Measurements from ENCODE around the gene TMEM106A. TPM values are rescaled to one million over a fixed set of nuclear protein-coding genes. Genes with fewer than 3 reads are reported as not detected.

Gene TMEM106A
- total and polyA plus RNA-seq, 2 of the 13 experiments (the other 11 are each of a cell fraction or from before 2014, with no cell fraction given), result 16.9 to 35.9 TPM

DNA sequence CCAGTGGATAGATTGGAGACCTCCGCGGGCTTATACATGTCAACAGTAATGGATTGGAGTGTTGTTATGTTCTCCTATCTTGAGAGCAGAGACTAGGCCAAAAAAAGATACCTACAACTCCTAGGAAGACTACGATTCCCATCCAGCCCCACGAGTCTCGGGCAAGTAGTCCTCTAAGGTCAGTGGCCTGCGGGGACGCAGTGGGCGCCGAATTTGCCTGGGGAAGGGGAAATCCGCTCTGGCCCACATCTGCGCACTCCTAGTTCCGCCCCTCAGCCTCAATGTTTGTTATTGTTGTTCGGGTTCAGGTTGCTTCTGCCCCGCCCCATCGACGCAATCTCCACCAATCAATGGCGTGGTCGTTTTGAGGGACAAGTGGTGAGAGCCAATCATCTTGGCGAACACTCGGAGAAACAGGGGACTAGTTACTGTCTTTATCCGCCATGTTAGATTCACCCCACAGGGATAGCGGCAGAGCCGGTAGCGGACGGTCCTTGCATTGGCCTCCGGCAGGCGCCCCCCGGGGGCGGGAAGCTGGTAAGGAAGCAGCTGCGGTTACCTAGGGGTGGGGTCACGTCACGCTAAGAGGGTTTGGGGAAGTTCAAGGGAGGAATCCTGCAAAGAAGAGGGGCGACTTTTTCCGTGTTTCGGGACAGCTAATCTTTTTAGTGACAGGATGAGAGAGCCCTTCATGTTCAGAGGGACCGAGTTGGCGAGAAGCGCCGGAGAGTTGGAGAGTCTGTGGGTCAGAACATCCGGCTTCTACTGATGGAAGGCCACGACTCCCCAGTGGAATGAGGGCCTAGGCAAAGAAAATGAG lies 40.7 kb upstream of the TMEM106A start, which contains the start of gene NBR1 (continued):
- TF ChIP-seq, protein P1, sequence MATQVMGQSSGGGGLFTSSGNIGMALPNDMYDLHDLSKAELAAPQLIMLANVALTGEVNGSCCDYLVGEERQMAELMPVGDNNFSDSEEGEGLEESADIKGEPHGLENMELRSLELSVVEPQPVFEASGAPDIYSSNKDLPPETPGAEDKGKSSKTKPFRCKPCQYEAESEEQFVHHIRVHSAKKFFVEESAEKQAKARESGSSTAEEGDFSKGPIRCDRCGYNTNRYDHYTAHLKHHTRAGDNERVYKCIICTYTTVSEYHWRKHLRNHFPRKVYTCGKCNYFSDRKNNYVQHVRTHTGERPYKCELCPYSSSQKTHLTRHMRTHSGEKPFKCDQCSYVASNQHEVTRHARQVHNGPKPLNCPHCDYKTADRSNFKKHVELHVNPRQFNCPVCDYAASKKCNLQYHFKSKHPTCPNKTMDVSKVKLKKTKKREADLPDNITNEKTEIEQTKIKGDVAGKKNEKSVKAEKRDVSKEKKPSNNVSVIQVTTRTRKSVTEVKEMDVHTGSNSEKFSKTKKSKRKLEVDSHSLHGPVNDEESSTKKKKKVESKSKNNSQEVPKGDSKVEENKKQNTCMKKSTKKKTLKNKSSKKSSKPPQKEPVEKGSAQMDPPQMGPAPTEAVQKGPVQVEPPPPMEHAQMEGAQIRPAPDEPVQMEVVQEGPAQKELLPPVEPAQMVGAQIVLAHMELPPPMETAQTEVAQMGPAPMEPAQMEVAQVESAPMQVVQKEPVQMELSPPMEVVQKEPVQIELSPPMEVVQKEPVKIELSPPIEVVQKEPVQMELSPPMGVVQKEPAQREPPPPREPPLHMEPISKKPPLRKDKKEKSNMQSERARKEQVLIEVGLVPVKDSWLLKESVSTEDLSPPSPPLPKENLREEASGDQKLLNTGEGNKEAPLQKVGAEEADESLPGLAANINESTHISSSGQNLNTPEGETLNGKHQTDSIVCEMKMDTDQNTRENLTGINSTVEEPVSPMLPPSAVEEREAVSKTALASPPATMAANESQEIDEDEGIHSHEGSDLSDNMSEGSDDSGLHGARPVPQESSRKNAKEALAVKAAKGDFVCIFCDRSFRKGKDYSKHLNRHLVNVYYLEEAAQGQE (IDR thresholded peaks at IDR 0.05; ENCODE audit: borderline replicate concordance in 1 of 2, low read depth in 1 of 2, low read length in 2 of 2), result no peak
- TF ChIP-seq ZNF777 (CRISPR knock-in tag; IDR thresholded peaks at IDR 0.05), result no peak
- TF ChIP-seq, protein P2, sequence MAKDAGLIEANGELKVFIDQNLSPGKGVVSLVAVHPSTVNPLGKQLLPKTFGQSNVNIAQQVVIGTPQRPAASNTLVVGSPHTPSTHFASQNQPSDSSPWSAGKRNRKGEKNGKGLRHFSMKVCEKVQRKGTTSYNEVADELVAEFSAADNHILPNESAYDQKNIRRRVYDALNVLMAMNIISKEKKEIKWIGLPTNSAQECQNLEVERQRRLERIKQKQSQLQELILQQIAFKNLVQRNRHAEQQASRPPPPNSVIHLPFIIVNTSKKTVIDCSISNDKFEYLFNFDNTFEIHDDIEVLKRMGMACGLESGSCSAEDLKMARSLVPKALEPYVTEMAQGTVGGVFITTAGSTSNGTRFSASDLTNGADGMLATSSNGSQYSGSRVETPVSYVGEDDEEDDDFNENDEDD (CRISPR knock-in tag; IDR thresholded peaks at IDR 0.05; ENCODE audit: borderline replicate concordance), result peak; percentile 53; the same call in 1 of the 2 replicates
- TF ChIP-seq STAG1 (CRISPR knock-in tag; IDR thresholded peaks at IDR 0.05), result peak; percentile 63
- peak; percentile 60; the same call in 1 of the 3 replicates for TF ChIP-seq MXI1 (IDR thresholded peaks at IDR 0.05; ENCODE audit: borderline replicate concordance, low read depth, low read length)
- peak; percentile 46; the same call in 1 of the 2 replicates for TF ChIP-seq FOXA3 (CRISPR knock-in tag; IDR thresholded peaks at IDR 0.05)
- no peak for TF ChIP-seq BRD4 (CRISPR knock-in tag; IDR thresholded peaks at IDR 0.05)
- peak; percentile 93 for TF ChIP-seq ZNF558 (CRISPR knock-in tag; IDR thresholded peaks at IDR 0.05; ENCODE audit: borderline replicate concordance)
- TF ChIP-seq ZFY (CRISPR knock-in tag; IDR thresholded peaks at IDR 0.05), result peak; percentile 81
- TF ChIP-seq MYC (CRISPR knock-in tag; IDR thresholded peaks at IDR 0.05; ENCODE audit: borderline replicate concordance), result peak; percentile 40; the same call in 1 of the 2 replicates
- TF ChIP-seq, protein P3, sequence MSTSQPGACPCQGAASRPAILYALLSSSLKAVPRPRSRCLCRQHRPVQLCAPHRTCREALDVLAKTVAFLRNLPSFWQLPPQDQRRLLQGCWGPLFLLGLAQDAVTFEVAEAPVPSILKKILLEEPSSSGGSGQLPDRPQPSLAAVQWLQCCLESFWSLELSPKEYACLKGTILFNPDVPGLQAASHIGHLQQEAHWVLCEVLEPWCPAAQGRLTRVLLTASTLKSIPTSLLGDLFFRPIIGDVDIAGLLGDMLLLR (CRISPR knock-in tag; IDR thresholded peaks at IDR 0.05), result no peak
- peak; percentile 65 for TF ChIP-seq ZNF143 (CRISPR knock-in tag; IDR thresholded peaks at IDR 0.05)
- 0 out of 2 replicates have a peak, but pooled peaks have one; percentile 64 for TF ChIP-seq ZNF746 (CRISPR knock-in tag; IDR thresholded peaks at IDR 0.05)
- TF ChIP-seq ZNF780A (CRISPR knock-in tag; IDR thresholded peaks at IDR 0.05), result peak; percentile 69
- TF ChIP-seq RXRA (CRISPR knock-in tag; IDR thresholded peaks at IDR 0.05), result peak; percentile 86
- TF ChIP-seq, protein P4, sequence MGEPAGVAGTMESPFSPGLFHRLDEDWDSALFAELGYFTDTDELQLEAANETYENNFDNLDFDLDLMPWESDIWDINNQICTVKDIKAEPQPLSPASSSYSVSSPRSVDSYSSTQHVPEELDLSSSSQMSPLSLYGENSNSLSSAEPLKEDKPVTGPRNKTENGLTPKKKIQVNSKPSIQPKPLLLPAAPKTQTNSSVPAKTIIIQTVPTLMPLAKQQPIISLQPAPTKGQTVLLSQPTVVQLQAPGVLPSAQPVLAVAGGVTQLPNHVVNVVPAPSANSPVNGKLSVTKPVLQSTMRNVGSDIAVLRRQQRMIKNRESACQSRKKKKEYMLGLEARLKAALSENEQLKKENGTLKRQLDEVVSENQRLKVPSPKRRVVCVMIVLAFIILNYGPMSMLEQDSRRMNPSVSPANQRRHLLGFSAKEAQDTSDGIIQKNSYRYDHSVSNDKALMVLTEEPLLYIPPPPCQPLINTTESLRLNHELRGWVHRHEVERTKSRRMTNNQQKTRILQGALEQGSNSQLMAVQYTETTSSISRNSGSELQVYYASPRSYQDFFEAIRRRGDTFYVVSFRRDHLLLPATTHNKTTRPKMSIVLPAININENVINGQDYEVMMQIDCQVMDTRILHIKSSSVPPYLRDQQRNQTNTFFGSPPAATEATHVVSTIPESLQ (CRISPR knock-in tag; conservative IDR thresholded peaks at IDR 0.05), result 0 out of 2 replicates have a peak, but pooled peaks have one; percentile 52
- TF ChIP-seq SSRP1 (CRISPR knock-in tag; IDR thresholded peaks at IDR 0.05), result peak; percentile 93; the same call in 1 of the 2 replicates
- peak; percentile 77; the same call in 1 of the 2 replicates for TF ChIP-seq ZSCAN21 (CRISPR knock-in tag; IDR thresholded peaks at IDR 0.05; ENCODE audit: borderline replicate concordance)
- peak; percentile 79 for TF ChIP-seq CREB1 (IDR thresholded peaks at IDR 0.05)
- no peak; the same call in 1 of the 2 replicates for TF ChIP-seq CREB1 (CRISPR knock-in tag; IDR thresholded peaks at IDR 0.05)
- TF ChIP-seq ZNF530 (CRISPR knock-in tag; IDR thresholded peaks at IDR 0.05; ENCODE audit: low read depth), result no peak
- TF ChIP-seq ZNF510 (CRISPR knock-in tag; IDR thresholded peaks at IDR 0.05; ENCODE audit: low read depth), result no peak

Data from HepG2 (cell line).